Measurements from ENCODE around the gene PARP3.
A peak's percentile ranks its signal among the peaks of the same experiment; 100 is the strongest.

The PARP3 gene

DNA sequence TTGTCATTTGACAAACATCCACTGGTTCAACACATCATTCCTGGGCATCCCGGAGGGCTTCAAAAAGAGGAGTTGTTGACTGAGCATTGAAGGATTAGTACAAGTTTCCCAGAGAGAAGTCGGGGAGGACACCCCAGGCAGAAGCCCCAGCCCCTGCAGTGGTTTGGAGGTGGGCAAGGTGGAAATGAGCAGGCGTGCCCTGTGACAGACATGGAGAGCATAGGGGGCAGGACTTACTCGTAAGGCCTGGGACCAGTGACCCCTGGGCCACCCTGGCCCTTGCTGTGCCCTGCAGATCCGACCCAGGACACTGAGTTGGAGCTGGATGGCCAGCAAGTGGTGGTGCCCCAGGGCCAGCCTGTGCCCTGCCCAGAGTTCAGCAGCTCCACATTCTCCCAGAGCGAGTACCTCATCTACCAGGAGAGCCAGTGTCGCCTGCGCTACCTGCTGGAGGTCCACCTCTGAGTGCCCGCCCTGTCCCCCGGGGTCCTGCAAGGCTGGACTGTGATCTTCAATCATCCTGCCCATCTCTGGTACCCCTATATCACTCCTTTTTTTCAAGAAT is 5.9 kb downstream of the PARP3 start:
- no peak for DNase-seq (ENCODE audit: low read depth)

DNA sequence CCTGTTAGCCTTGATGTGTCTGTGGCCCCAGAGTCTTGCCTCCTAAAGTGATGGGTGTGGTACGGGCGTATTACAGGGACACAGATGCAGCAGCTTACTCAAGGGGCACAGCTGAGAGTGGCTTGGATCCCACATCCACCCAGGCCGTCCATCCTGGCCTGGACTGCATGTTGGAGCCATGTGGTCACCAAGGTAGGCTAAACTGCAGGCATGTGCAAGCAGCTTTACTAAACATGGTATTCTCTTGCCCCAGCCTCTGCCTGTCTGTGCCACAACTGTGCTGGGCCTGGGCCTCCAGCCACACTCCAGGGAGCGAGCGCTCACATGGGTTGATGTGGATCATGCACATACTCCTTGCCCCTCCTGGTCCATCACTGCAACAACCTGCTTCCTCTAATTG is 7.0 kb downstream of the PARP3 start:
- DNase-seq (ENCODE audit: low read depth) = no peak

DNA sequence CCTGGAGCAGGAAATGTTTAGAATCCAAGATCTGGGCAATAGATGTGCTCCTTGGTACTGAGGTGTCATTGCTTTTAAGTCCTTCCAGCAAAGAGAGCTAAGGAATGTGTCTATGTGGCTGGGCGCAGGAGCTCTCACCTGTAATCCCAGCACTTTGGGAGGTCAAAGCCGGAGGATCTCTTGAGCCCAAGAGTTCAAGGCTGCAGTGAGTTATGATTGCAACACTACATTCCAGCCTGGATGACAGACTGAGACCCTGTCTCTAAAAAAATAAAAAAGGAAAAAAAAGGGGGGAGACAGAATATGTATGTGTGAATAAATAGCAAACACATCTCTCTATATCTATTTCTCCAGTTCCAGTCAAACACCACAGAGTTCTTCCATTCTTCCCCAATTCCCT is 8.7 kb downstream of the PARP3 start:
- no peak for DNase-seq (ENCODE audit: low read depth)

DNA sequence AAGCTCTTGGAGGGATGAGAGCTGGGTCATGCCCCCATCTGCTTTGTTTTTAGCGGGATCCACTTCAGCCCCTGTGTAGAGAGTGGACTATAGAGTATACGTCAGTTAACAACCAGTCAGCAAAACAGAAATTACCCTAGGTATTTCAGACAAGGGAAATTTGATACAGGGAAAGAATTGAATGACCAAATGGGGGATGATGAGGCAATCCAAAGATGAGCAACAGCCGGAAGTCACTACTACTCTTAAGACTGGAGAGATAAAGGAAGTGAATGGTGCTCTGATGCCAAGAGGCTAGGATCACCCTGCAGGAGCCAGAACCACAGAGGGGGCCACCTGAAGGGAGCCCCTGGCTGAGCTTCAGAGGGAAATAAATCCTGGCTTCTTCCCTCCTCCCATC is 11.3 kb downstream of the PARP3 start:
- DNase-seq (ENCODE audit: low read depth) = peak; percentile 70

DNA sequence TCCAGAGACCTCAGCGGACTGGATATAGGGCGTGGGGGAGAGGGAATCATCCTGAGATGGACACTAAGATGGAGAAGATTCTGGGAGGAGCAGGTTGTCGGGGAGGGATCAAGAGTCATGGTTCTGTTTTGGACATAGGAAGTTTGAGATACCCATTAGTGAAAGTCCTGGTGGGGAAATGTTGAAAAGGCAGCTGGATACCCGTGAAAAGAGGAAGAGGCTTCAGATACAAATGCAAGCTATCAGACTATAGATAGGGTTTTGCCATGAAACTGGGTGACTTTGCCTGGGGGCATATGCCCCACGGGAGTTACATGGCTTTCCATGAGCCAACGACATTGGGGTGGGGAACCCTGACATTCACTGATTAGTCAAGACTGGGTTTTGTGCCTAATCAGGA is 11.9 kb downstream of the PARP3 start:
- no peak for DNase-seq (ENCODE audit: low read depth)

DNA sequence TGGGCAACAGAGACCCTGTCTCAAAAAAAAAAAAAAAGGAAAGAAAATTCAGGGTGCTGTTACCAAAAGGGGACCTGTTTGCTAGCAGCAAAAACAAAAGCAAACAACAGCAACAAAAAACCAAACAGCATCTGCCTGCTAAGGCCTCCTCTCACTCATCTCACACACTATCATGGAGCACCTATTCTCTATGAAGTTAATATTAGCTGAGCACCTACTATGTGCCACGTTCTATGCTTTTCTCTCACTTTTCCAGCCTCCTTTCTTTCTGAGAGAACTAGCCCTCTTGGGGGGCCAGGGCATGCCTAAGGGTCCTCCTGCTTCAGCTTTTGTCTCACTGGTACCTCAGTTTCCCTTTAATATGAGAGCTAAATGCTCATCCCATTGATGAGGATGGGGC is 12.6 kb downstream of the PARP3 start:
- no peak for DNase-seq (ENCODE audit: low read depth)

DNA sequence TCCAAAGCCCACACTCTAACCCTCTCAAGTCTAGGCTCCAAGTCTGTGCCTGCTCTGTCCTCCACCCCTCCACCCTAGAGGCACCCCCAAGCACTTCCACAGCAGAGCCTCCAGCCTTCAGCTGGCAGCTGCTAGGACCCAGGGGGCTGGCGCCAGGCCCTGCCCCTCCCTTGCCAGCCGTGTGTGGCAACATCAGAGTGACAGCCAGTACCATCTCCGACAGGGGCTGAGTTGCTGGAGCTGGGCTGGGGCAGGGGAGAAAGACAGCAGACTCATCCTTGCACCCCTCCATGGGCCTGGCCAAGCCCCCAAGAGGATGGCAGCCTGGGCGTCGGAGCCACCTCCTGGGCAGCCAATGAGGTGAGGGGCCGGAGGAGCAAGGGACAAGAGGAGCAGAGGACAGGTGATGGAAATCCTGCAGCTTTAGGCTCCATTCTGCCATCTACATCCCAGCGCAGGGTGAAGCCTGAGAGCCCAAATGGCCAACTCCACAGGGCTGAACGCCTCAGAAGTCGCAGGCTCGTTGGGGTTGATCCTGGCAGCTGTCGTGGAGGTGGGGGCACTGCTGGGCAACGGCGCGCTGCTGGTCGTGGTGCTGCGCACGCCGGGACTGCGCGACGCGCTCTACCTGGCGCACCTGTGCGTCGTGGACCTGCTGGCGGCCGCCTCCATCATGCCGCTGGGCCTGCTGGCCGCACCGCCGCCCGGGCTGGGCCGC is 13.2 kb downstream of the PARP3 start, which contains the start of gene GPR62:
Gene GPR62, plus strand, starts transcription at position 207 of the 718 bp plus-strand sequence. Its CDS starts 272 bp downstream, at position 479.
- DNase-seq (ENCODE audit: low read depth) = no peak

DNA sequence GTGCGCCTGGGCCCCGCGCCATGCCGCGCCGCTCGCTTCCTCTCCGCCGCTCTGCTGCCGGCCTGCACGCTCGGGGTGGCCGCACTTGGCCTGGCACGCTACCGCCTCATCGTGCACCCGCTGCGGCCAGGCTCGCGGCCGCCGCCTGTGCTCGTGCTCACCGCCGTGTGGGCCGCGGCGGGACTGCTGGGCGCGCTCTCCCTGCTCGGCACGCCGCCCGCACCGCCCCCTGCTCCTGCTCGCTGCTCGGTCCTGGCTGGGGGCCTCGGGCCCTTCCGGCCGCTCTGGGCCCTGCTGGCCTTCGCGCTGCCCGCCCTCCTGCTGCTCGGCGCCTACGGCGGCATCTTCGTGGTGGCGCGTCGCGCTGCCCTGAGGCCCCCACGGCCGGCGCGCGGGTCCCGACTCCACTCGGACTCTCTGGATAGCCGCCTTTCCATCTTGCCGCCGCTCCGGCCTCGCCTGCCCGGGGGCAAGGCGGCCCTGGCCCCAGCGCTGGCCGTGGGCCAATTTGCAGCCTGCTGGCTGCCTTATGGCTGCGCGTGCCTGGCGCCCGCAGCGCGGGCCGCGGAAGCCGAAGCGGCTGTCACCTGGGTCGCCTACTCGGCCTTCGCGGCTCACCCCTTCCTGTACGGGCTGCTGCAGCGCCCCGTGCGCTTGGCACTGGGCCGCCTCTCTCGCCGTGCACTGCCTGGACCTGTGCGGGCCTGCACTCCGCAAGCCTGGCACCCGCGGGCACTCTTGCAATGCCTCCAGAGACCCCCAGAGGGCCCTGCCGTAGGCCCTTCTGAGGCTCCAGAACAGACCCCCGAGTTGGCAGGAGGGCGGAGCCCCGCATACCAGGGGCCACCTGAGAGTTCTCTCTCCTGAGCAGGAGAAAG is 14.0 kb downstream of the PARP3 start:
- DNase-seq (ENCODE audit: low read depth) = no peak

DNA sequence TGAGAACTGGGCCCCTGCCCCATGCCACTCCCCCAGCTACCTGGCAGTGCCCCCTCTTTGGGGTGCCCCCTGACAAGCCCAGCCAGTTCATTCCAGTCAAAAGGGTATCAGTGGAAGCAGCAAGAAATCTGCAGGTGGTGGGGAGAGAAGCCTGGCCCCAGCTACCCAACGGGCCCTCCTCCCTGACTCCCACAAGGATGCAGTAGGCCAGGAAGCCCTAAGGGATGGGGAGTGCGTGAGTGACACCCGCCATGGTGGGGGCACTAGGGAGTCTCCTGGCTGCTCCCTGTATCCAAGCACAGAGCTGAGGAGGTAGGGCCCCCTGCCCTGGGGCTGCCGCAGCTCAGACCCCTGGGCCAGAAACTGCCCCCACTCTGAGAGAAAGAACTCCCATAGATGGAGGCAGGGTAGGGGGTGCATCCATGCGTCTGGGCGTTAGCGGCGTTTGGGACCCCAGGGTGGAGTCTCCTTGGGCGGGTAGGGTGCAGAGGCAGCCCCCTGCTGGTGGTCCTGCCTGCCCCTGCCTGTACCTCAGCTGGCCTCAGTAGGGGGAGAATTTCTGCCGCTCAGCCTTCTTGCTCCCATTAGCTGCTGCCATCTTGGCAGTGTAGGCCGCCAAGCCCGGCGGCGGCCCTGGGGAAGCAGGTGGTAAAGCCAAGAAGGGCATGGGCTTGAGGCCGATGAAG is 15.5 kb downstream of the PARP3 start:
- DNase-seq (ENCODE audit: low read depth) = no peak

DNA sequence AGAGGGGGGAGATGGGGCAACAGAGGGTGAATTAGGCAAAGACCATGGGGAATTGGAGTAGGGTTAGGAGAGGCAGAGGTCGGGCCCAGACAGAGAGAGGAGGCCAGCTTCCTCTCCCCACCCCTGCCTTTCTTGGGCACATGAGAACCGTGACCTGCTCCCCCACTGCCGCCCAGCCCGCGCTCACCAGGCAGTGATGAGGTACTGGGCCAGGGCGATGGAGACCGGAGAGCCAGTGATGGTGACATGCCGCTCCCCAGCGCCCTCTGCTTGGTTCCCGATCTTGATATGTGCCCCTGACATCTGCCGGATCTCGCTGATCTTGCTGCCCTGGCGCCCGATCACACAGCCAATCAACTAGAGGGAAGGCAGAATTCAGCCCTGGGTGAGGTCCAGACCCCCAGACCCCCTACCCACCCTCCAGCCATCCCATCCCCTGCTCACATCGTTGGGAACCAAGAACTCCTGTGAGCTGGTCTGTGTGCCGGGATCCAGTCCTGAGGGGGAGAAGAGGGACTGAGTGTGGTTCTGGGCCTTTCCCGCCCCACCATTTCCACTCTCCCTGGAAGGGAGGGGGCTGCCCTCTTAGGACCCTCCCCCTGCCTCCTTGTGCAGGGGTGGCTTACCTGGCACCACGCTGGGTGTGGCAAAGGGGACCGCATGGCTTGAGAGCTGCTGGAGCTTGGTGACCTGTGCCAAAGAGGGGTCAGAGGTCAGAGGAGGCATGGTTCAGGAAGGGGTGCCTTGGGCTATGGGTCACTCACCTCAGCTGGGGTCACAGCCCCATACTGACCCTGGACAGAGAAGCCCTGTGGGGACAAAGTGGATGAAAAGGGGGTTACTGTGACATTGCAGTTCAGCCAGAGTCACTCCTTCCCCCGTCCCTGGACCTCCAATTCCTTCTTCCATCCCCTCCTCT is 16.7 kb downstream of the PARP3 start:
- no peak for DNase-seq (ENCODE audit: low read depth)

DNA sequence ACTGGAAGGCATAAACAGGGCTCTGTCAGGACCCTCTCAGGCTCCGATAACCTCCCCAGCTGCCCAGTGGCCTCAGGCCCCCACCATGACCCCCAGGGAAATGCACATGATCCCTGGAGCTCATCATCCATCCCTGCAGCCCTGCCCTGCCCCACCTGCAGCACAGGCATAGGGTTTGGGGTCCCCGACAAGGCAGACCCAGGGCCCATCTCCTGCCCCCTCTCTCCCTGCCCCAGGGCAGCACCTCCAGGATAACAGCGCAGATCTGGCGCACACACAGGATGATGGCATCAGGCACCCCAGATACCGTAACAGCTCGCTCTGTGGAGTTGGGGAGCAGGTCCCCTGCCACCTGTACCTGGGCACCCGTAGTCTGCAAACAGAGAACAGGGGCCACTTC is 17.5 kb downstream of the PARP3 start:
- DNase-seq (ENCODE audit: low read depth) = no peak

DNA sequence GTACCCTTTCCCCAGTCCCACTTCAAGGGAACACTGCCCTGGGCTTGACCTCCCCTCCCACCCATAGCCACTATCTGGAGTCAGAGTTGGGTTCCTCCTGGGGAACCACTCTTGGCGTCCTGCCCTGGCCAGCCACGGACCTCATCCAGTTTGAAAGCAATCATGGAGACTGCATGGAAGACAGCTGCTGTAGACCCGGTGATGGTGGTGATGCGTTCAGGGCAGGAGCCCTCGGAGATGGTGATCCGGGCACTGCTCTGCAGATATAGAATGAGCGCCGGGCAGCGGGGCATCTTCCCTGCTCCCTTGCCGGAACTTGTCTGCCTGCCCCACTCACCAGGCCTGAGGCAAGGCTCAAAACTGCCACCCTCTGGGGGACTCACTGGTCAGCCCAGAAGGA is 18.2 kb downstream of the PARP3 start:
- DNase-seq (ENCODE audit: low read depth) = no peak

DNA sequence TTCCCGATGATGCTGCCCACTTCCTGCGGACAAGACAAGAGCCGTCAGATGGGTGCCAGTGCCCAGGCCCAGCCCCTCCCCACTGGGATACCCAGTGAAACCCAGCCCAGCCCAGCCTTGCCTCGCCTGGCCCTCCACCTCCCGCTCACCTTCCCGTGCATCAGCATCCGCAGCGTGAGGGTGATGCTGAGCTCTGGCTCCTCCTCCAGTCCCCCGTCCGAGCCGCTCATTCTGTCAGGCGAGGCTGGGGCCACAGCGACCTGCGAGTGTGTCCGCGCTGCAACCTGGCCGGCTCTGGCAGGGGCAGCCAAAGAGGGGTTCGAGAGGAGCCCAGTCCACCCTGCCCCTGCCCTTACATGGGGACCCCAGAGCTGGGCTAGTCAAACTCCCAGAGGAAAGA is 18.8 kb downstream of the PARP3 start:
- no peak for DNase-seq (ENCODE audit: low read depth)

DNA sequence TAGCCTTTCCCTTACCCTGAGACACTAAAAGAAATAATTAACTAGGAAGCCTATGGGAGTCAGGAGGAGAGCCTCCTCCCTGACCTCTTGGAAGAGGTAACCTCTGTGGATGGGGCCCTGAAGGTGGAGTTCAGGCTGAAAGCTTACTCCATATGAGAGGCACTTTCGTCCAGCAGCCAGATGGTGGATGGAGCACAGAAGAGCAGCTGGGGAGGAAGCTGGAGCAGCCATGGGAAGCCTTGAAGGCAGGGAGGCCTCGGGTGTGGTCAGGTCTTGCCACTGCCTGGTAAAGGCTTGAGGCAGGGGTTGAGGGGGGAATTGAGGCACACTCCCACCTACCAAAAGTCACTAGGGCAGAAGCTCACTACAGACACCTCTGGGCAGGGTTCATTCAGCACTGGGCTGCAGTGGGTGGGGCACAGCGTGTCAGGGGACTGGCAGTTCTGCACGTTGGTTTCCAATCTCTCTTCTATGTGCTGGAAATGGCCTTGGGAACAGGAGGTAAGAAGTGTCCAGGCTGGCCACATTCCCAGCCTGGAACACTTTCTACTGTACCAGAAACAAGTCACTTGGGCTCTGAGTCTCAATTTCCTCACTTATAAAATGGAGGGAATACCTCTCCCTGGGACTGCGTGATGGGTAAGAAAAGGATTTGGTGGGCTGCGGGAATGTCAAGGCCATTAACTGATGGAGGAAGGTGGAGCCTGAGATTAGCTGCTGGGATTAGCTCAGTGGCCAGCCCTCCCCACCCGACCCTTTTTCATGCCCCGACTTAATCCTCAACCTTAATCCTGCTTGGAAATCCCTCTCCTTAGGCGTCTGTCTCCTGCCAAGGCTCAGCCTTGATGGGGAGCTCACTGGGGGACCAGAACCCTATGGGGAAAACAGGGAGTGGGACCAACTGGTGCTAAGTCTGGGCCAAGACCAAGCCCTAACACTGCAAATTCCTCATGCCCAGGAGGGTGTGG is 19.7 kb downstream of the PARP3 start:
- DNase-seq (ENCODE audit: low read depth) = no peak

DNA sequence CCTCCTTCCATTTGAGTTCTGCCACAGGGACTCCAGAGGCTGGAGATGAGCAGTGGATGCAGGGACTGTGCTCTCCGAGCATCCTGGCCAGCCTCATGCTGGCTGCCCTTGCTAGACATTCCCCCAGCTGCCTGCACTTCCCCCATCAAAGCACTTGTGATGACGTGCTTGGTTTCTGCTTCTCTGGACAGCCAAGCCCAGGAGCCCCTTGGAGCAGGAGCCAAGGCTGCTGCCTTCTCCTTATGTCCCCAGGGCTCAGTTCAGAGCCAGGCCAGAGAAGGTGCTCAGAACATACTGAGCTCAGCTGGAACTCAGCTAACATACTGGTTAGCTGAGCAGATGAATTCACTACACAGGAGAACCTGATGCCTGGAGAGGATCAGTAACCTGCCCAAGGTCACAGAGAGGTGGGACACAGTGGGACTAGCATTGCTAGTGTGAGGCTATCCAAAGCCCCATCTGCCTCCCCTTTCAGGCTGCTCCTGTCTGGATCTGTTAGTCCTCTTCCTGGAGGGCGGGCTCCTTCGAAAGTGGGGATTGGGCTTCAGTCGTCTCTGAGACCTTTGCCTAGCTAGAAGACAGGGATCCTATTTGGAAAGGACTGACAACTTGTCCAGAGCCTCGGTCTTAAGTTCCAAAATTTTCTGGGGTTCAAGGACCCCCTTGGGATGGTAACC is 20.8 kb downstream of the PARP3 start:
- no peak for DNase-seq (ENCODE audit: low read depth)

DNA sequence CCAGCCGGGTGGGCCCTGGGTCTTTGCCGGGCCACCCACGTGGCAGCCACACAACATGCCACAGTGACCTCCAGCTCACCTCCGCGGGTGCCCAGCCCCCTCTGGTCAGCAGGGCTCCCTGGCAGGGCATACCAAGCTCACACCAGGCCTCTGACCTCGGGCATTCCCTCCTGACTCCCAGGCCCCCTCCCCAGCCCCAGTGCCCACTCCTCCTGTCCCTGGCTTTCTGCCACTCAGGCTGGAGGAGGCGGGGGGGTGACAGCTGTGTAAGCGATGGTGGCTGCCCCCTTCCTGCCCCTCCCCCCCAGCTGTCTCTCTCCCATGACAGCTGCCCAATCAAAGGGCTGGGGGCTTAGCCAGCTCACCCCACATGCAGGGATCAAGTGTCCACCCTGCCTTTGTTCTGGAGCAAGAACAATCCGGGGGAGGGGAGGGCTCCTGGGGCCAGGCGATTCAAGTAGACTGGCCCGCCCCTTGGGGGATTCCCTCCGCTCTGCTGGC is 21.8 kb downstream of the PARP3 start:
- DNase-seq (ENCODE audit: low read depth) = no peak

DNA sequence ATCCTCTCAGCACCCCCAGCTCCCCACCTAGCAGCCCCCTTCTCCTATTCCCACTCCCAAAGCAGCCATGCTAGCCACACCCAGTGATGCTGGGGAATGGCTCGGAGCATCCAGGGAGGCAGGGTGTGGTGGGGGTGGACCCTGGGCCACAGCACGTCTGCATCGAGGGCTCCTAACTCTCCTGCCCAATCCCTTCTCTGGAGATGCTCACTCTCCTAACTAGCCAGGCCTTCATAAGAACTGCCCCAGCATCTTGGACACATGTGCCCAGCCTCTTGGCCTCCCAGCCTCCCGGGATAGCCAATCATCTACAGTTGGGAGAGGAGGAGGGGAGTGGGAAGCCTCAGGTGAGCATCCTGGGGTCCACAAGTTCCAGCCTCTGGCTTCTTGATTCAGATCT is 22.4 kb downstream of the PARP3 start:
- no peak for DNase-seq (ENCODE audit: low read depth)

DNA sequence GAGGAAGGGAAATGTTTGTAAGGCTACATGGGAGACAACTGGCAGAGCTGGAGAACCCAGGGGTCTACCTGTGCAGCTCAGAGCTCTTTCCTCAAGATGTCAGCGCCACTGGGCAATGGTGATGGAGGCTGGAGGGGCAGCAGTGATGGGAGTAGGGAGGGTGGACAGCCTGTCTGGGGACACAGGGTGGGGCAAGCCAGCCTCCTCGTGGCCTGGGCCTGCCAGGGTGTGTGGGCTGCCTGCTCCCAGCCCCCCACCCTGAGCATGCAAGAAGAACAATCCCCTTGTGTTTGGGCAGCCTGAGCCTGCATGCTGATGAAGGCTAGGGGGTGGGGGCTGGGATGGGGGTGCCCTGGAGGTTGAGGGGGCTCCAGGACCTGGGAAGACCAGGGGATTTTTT is 23.9 kb downstream of the PARP3 start:
- no peak for DNase-seq (ENCODE audit: low read depth)

DNA sequence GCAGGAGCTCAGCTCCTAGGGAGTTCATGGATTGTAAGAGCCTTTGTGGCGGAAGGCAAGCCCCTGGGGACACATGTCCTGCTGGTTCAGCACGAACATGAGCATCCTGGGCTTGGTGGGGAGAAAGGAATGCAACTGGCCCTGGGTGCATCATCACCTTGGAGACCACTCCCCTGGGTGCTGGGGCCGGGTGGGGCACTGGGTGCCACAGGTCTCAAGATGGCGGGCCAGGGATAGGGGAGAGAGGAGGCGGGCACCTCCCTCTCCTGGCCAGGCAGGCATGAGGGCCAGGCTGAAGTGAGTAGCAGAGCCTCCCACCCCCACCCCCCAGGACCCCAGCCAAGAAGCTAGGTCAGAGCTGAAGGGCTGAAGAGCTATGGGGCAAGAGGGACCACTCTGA is 24.3 kb downstream of the PARP3 start:
- DNase-seq (ENCODE audit: low read depth) = no peak
